HTERT RPE-1 (cell line): ENCODE results near the gene TOMM40.
"Not testable (repeated sequence)": the region's sequence is repeated elsewhere in the genome, so short reads cannot be mapped to it uniquely, and the experiment has no call there.

Source experiments
- in situ Hi-C: fragments of 300-500 bp; cut with MboI; formaldehyde crosslinking; loops from 4 replicates; pipeline ENCODE4 v1.14.3; 2020; ENCODE audit warnings: low sequenced_read_pairs

The TOMM40 gene

GRCh38 chr19:44924243-44924725 lies 33.2 kb downstream of the TOMM40 start:
- in situ Hi-C loops, result no loop called here

GRCh38 chr19:44925114-44925891 lies 34.2 kb downstream of the TOMM40 start:
- in situ Hi-C loops, result no loop called here

- in situ Hi-C loops, result not testable (repeated sequence)
Observed at GRCh38 chr19:44926245-44927077, 35.4 kb downstream of the TOMM40 start.

- in situ Hi-C loops, result no loop called here
Observed at GRCh38 chr19:44927746-44928145, 36.7 kb downstream of the TOMM40 start.

- in situ Hi-C loops, result no loop called here
Observed at GRCh38 chr19:44930088-44930487, 39.0 kb downstream of the TOMM40 start.

- in situ Hi-C loops, result no loop called here
Observed at GRCh38 chr19:44931541-44931940, 40.5 kb downstream of the TOMM40 start.

- in situ Hi-C loops, result no loop called here
Observed at GRCh38 chr19:44939668-44940067, 48.6 kb downstream of the TOMM40 start.

- in situ Hi-C loops, result no loop called here
Observed at GRCh38 chr19:44942067-44942571, 51.1 kb downstream of the TOMM40 start, which contains the start of gene APOC4. Gene APOC4, plus strand, starts transcription at chr19:44942237. Its CDS starts 41 bp downstream, at chr19:44942278.

- in situ Hi-C loops, result no loop called here
Observed at GRCh38 chr19:44943801-44944249, 52.8 kb downstream of the TOMM40 start.

- in situ Hi-C loops, result no loop called here
Observed at GRCh38 chr19:44947041-44947581, 56.1 kb downstream of the TOMM40 start.

- in situ Hi-C loops, result no loop called here
Observed at GRCh38 chr19:44948237-44948636, 57.2 kb downstream of the TOMM40 start.

- in situ Hi-C loops, result no loop called here
Observed at GRCh38 chr19:44948763-44949374, 57.8 kb downstream of the TOMM40 start.

GRCh38 chr19:44949550-44949949 lies 58.5 kb downstream of the TOMM40 start:
- in situ Hi-C loops, result no loop called here

- in situ Hi-C loops, result no loop called here
Observed at GRCh38 chr19:44951179-44952159, 60.4 kb downstream of the TOMM40 start.
